K562 (cell line): ENCODE data around the gene EIF4E. TPM values are rescaled to one million over a fixed set of nuclear protein-coding genes. Genes with fewer than 3 reads are reported as not detected.

Source experiments
- ATAC-seq: fragments of 200-7000 bp; cut with Tn5 transposase; 3 replicates; pipeline ENCODE4 v1.9.1; 2020; ENCODE audit warnings: moderate library complexity
- BruUV-seq: library from RNA; stranded (reverse); fragments of 400-500 nt; replicated peaks from 2 replicates; lab custom pipeline; 2021; lab: Mats Ljungman, UMichigan
- CTCF ChIA-PET: fragments of 300-600 bp; formaldehyde crosslinking; extraction: SDS; loops from one replicate; lab custom pipeline; 2021; ENCODE audit warnings: low intra/inter-chr PET ratio; lab: Yijun Ruan, JAX
- POLR2A ChIA-PET: fragments of 300-600, 350-650 bp; sonication (Branson Sonifier 250); formaldehyde crosslinking; extraction: SDS; loops from one replicate; lab custom pipeline; 2021; ENCODE audit warnings: antibody characterized with exemption, inconsistent platforms; lab: Yijun Ruan, JAX
- DNase-seq, 4 experiments: peaks; one replicate each; pipeline versions ENCODE4 v3.0.0 to v3.0.0-alpha.2; 2011 to 2018; ENCODE audit warnings: low spot score in 3 of 4, mixed read lengths in 3 of 4; ENCODE audit errors: extremely low read depth in 1 of 4
- FAIRE-seq: peaks from 2 replicates; lab custom pipeline; 2011; peaks lifted over from hg19 to GRCh38; lab: Jason Lieb, UNC
- H2AFZ ChIP-seq: 2 replicates; pipeline ENCODE4 v1.6.0; 2011; ENCODE audit warnings: low read depth, low read length, control low read depth, inconsistent platforms
- H3K27ac ChIP-seq: fragments of 200-600 bp; 3 replicates; pipeline ENCODE4 v1.8.0; 2011; ENCODE audit warnings: low read depth, mild to moderate bottlenecking, control low read depth, inconsistent platforms, low read length, moderate library complexity, mixed read lengths; ENCODE audit errors: extremely low read depth
- H3K27me3 ChIP-seq, 2 experiments: fragments of 300-600 bp in 1 of 2; 2 replicates in 1 of 2; 3 replicates in 1 of 2; pipeline versions ENCODE4 v1.6.0 to v1.8.0; 2011; ENCODE audit warnings: inconsistent platforms in 2 of 2, low read length in 2 of 2, mild to moderate bottlenecking in 1 of 2, mixed read lengths in 1 of 2, moderate library complexity in 1 of 2; ENCODE audit not compliant: control insufficient read depth in 2 of 2, insufficient read depth in 2 of 2
- H3K36me3 ChIP-seq: fragments of 300-600 bp; 3 replicates; pipeline ENCODE4 v1.8.0; 2011; ENCODE audit warnings: mild to moderate bottlenecking, low read length, inconsistent platforms; ENCODE audit not compliant: control insufficient read depth, insufficient read depth
- H3K4me1 ChIP-seq, 2 experiments: fragments of 200-600 bp in 1 of 2; replicated peaks in 1 of 2; 2 replicates in 1 of 2; 3 replicates in 1 of 2; pipeline versions ENCODE4 v1.5.1 to v1.8.0; 2011; ENCODE audit warnings: inconsistent platforms in 2 of 2, low read length in 2 of 2, mild to moderate bottlenecking in 1 of 2, mixed read lengths in 1 of 2, moderate library complexity in 1 of 2; ENCODE audit not compliant: control insufficient read depth in 2 of 2, insufficient read depth in 2 of 2
- H3K4me2 ChIP-seq: 2 replicates; pipeline ENCODE4 v1.6.1; 2011; ENCODE audit warnings: low read length, control low read depth, inconsistent platforms, mixed read lengths; ENCODE audit not compliant: insufficient read depth
- H3K4me3 ChIP-seq: fragments of 200-600 bp; sonication (generic), shearing (Covaris generic); 2 replicates; pipeline ENCODE4 v1.5.1; 2016; ENCODE audit warnings: control low read depth, inconsistent platforms
- H3K79me2 ChIP-seq: fragments of 200-600 bp; 3 replicates; pipeline ENCODE4 v1.8.0; 2011; ENCODE audit warnings: low read length, inconsistent platforms; ENCODE audit not compliant: control insufficient read depth, insufficient read depth
- H3K9ac ChIP-seq, 2 experiments: 2 replicates each; pipeline versions ENCODE4 v1.6.0 to v1.6.1; 2011; ENCODE audit warnings: low read depth in 2 of 2, low read length in 2 of 2, control low read depth in 1 of 2, inconsistent platforms in 1 of 2, mild to moderate bottlenecking in 1 of 2, mixed read lengths in 1 of 2; ENCODE audit not compliant: insufficient read depth in 1 of 2
- H3K9me1 ChIP-seq: one replicate; pipeline ENCODE4 v1.6.0; 2011; ENCODE audit warnings: inconsistent platforms, mild to moderate bottlenecking, low read length, moderate library complexity; ENCODE audit not compliant: control insufficient read depth, insufficient read depth
- H3K9me3 ChIP-seq: replicated peaks from 2 replicates; pipeline ENCODE4 v1.5.1; 2011; ENCODE audit warnings: low read depth, low read length, inconsistent platforms; ENCODE audit not compliant: control insufficient read depth, insufficient read depth
- H4K20me1 ChIP-seq: replicated peaks from 2 replicates; pipeline ENCODE4 v1.6.1; 2011; ENCODE audit warnings: low read length, inconsistent platforms, mixed read lengths; ENCODE audit not compliant: control insufficient read depth, insufficient read depth
- AFF1 ChIP-seq, 2 experiments: fragments of 450-650 bp; IDR thresholded peaks; 2 replicates each; pipeline ENCODE4 v1.6.1; 2018; ENCODE audit warnings: mild to moderate bottlenecking in 2 of 2, low read depth in 1 of 2; ENCODE audit not compliant: partially characterized antibody in 2 of 2
- NCOA6 ChIP-seq: fragments of 450-650 bp; IDR thresholded peaks from 2 replicates; pipeline ENCODE4 v1.6.1; 2017; ENCODE audit warnings: mild to moderate bottlenecking
- NR2C2 ChIP-seq, 2 experiments: fragments of 200-800 bp in 1 of 2; sonication (Bioruptor generic) in 1 of 2; sonication (generic) in 1 of 2; formaldehyde crosslinking in 1 of 2; IDR thresholded peaks; 2 replicates each; pipeline versions ENCODE4 v1.6.1 to v1.8.0; 2016 to 2022; ENCODE audit warnings: mild to moderate bottlenecking in 1 of 2, missing compliant biosample characterization in 1 of 2, missing genetic modification characterization in 1 of 2, missing genetic modification reagents in 1 of 2
- POLR3A ChIP-seq: IDR thresholded peaks from 2 replicates; pipeline ENCODE4 v1.6.1; 2011; ENCODE audit warnings: borderline replicate concordance, mild to moderate bottlenecking, moderate library complexity; ENCODE audit not compliant: insufficient read length, insufficient read depth; ENCODE audit errors: extremely low read depth
- RNF219 ChIP-seq: fragments of 250-450 bp; sonication (Bioruptor Pico); IDR thresholded peaks from 2 replicates; pipeline ENCODE4 v1.5.0; 2022; ENCODE audit warnings: mild to moderate bottlenecking
- SP1 ChIP-seq: sonication (generic); formaldehyde crosslinking; IDR thresholded peaks from 2 replicates; pipeline ENCODE4 v1.8.1; 2022; ENCODE audit warnings: mild to moderate bottlenecking, missing genetic modification reagents
- SREBF1 ChIP-seq: fragments of 150-350 bp; IDR thresholded peaks from 2 replicates; pipeline ENCODE4 v1.6.1; 2014; ENCODE audit warnings: antibody characterized with exemption, low read depth, low read length, borderline replicate concordance
- SUPT5H ChIP-seq: fragments of 450-650 bp; IDR thresholded peaks from 2 replicates; pipeline ENCODE4 v1.6.1; 2016
- ZNF3 ChIP-seq: fragments of 250-450 bp; sonication (Bioruptor Pico); IDR thresholded peaks from 2 replicates; pipeline ENCODE4 v1.5.0; 2021; ENCODE audit warnings: mild to moderate bottlenecking, moderate library complexity
- ZSCAN29 ChIP-seq: fragments of 450-650 bp; IDR thresholded peaks from 2 replicates; pipeline ENCODE4 v1.6.1; 2017
- WGBS: fragments of 100-300 bp; shearing (Covaris generic); methylation state at CpG from one replicate; pipeline ENCODE4 v1.1.6; 2016; ENCODE audit warnings: low coverage, mixed read lengths; ENCODE audit not compliant: insufficient coverage; ENCODE audit errors: missing lambda C conversion rate; 5-methylcytosine and 5-hydroxymethylcytosine counted together
- in situ Hi-C: fragments of 300-500 bp; cut with MboI; formaldehyde crosslinking; loops from 4 replicates; pipeline ENCODE4 v1.15.0; 2018; ENCODE audit warnings: inconsistent platforms, mixed read lengths
- intact Hi-C: fragments of 100-400 bp; cut with micrococcal nuclease; formaldehyde crosslinking; loops from 2 replicates; pipeline ENCODE4 v1.14.2; 2022
- polyA plus RNA-seq, 8 experiments: library from polyadenylated mRNA; depleted of rRNA in 4 of 8; stranded (reverse) in 5 of 8; unstranded in 3 of 8; fragments of >200 nt; fragmentation: Nextera tagmentation in 2 of 8; fragmentation: Illumina TruSeq in 1 of 8; extraction: Ambion mirVana in 2 of 8; extraction: Trizol in 1 of 8; gene quantifications; 2 replicates each; pipeline versions ENCODE4 v1.2.1 to v1.2.3, GENCODE V29; 2011 to 2014; ENCODE audit warnings: inconsistent platforms in 1 of 8, missing spikeins in 1 of 8
- total RNA-seq, 7 experiments: library from RNA; depleted of rRNA in 6 of 7; stranded (reverse); fragments of >200 nt in 6 of 7; fragmentation: Illumina TruSeq in 2 of 7; extraction: Trizol in 2 of 7; gene quantifications; 2 replicates each; pipeline versions ENCODE4 v1.2.1 to v1.2.3, GENCODE V29; 2011 to 2021; ENCODE audit warnings: low replicate concordance in 1 of 7
- TF ChIP-seq, protein P1 (sequence below): sonication (generic); formaldehyde crosslinking; IDR thresholded peaks from 2 replicates; pipeline ENCODE4 v1.5.0; 2020; ENCODE audit warnings: missing genetic modification reagents
- TF ChIP-seq, protein P2 (sequence below): fragments of 250-450 bp; sonication (Bioruptor Pico); IDR thresholded peaks from 2 replicates; pipeline ENCODE4 v1.8.0; 2021; ENCODE audit warnings: moderate library complexity, mild to moderate bottlenecking, inconsistent platforms
- TF ChIP-seq, protein P3 (sequence below): fragments of 450-650 bp; formaldehyde crosslinking; IDR thresholded peaks from 2 replicates; pipeline ENCODE4 v1.4.0; 2020; ENCODE audit warnings: mild to moderate bottlenecking, mixed read lengths

Gene EIF4E
- total and polyA plus RNA-seq, 9 of the 15 experiments (the other 6 are each of a cell fraction or from before 2014, with no cell fraction given): 164 to 489 (median 179) TPM

DNA sequence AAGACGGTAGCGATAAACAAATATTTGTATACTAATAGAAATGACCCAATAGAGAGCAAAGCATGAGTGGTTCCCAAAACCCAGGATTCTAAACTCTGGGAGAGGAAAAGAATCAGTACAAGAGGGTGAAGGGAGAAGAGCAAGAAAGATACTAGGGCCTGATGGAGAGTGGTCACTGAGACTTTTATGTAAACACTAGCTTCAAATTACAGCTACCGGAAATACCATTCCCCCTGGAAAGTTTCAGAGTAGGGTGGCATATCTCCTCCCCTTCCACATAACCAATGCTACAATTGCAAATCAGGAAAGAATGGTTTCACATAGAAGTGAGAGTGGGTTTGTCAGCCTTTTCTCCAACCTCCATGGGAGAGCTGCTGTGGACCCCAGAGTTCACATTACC lies 77.1 kb downstream of the EIF4E start:
- Histone ChIP-seq H3K9me3 (no peaks in the 10 kb centered on the region), H3K4me2 (no peak overlapping the region), H3K9ac (no peak overlapping the region), H4K20me1 (no peaks in the 10 kb centered on the region), H3K27ac (no peak overlapping the region), H3K4me3 (no peak overlapping the region), H3K36me3 (no peaks in the 10 kb centered on the region), H2AFZ (peak overlapping the region; percentile 75), H3K79me2 (no peaks in the 10 kb centered on the region), H3K27me3 (no peaks in the 10 kb centered on the region), H3K9me1 (no peaks in the 10 kb centered on the region), H3K4me1 (no peaks in the 10 kb centered on the region)
- in situ Hi-C loops (no loop called here), intact Hi-C loops (no loop called here)
- ATAC-seq (peak; percentile 51; the same call in 2 of the 3 replicates), DNase-seq (no peak), FAIRE-seq (no peak)
- BruUV-seq: no TSS peak
- 43% methylated on average over 1 of the region's 3 CpGs for WGBS
- ChIA-PET POLR2A (interaction anchor here (0.8 kb wide), 1 partner anchor 9 kb away, joined by 3 read pairs; no protein-coding TSS in a partner anchor), CTCF (no interaction called here)
- TF ChIP-seq SUPT5H (no peak), ZSCAN29 (no peak), RNF219 (CRISPR knock-in tag) (no peak), SP1 (CRISPR knock-in tag) (no peak), NR2C2 (CRISPR knock-in tag; IDR thresholded peaks at IDR 0.05) (no peak), NR2C2 (tag; IDR thresholded peaks at IDR 0.05) (no peak), ZNF3 (CRISPR knock-in tag) (no peak), SREBF1 (no peak), POLR3A (no peak), NCOA6 (no peak), AFF1 (IDR thresholded peaks at IDR 0.05; ENCODE audit: low read depth in 1 of 2, partially characterized antibody in 2 of 2) (no peak)
- TF ChIP-seq, protein P1, sequence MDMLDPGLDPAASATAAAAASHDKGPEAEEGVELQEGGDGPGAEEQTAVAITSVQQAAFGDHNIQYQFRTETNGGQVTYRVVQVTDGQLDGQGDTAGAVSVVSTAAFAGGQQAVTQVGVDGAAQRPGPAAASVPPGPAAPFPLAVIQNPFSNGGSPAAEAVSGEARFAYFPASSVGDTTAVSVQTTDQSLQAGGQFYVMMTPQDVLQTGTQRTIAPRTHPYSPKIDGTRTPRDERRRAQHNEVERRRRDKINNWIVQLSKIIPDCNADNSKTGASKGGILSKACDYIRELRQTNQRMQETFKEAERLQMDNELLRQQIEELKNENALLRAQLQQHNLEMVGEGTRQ (CRISPR knock-in tag): no peak
- TF ChIP-seq, protein P2, sequence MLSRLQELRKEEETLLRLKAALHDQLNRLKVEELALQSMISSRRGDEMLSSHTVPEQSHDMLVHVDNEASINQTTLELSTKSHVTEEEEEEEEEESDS (CRISPR knock-in tag): no peak
- TF ChIP-seq, protein P3, sequence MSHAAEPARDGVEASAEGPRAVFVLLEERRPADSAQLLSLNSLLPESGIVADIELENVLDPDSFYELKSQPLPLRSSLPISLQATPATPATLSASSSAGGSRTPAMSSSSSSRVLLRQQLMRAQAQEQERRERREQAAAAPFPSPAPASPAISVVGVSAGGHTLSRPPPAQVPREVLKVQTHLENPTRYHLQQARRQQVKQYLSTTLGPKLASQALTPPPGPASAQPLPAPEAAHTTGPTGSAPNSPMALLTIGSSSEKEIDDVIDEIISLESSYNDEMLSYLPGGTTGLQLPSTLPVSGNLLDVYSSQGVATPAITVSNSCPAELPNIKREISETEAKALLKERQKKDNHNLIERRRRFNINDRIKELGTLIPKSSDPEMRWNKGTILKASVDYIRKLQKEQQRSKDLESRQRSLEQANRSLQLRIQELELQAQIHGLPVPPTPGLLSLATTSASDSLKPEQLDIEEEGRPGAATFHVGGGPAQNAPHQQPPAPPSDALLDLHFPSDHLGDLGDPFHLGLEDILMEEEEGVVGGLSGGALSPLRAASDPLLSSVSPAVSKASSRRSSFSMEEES (CRISPR knock-in tag): no peak
- TF ChIP-seq, all 486 proteins: peak for 0
